ENCODE results near the gene TNNI2.
"Not testable (repeated sequence)": the region's sequence is repeated elsewhere in the genome, so short reads cannot be mapped to it uniquely, and the experiment has no call there.

TNNI2 gene

GRCh38 chr11:1867381-1867780 lies 28.6 kb downstream of the TNNI2 start:
- in situ Hi-C loops (cut with MboI; ENCODE audit: low pct_unique_long_range_greater_than_20kb, low sequenced_read_pairs), result no loop called here
- DNase-seq, result no peak

GRCh38 chr11:1868056-1868635 lies 29.4 kb downstream of the TNNI2 start:
- in situ Hi-C loops (cut with MboI; ENCODE audit: low pct_unique_long_range_greater_than_20kb, low sequenced_read_pairs), result no loop called here
- DNase-seq, result no peak

GRCh38 chr11:1868636-1869291 lies 30.0 kb downstream of the TNNI2 start:
- in situ Hi-C loops (cut with MboI; ENCODE audit: low pct_unique_long_range_greater_than_20kb, low sequenced_read_pairs), result no loop called here
- DNase-seq, result no peak

- in situ Hi-C loops (cut with MboI; ENCODE audit: low pct_unique_long_range_greater_than_20kb, low sequenced_read_pairs), result no loop called here
- DNase-seq, result no peak
Observed at GRCh38 chr11:1869427-1870325, 30.9 kb downstream of the TNNI2 start.

GRCh38 chr11:1870326-1870696 lies 31.5 kb downstream of the TNNI2 start:
- no peak for DNase-seq
- in situ Hi-C loops (cut with MboI; ENCODE audit: low pct_unique_long_range_greater_than_20kb, low sequenced_read_pairs), result no loop called here

- in situ Hi-C loops (cut with MboI; ENCODE audit: low pct_unique_long_range_greater_than_20kb, low sequenced_read_pairs), result no loop called here
- DNase-seq, result no peak
Observed at GRCh38 chr11:1870721-1871466, 32.1 kb downstream of the TNNI2 start.

- no peak for DNase-seq
- in situ Hi-C loops (cut with MboI; ENCODE audit: low pct_unique_long_range_greater_than_20kb, low sequenced_read_pairs), result no loop called here
Observed at GRCh38 chr11:1871531-1871930, 32.8 kb downstream of the TNNI2 start.

GRCh38 chr11:1872267-1872985 lies 33.6 kb downstream of the TNNI2 start:
- in situ Hi-C loops (cut with MboI; ENCODE audit: low pct_unique_long_range_greater_than_20kb, low sequenced_read_pairs), result no loop called here
- no peak for DNase-seq

- in situ Hi-C loops (cut with MboI; ENCODE audit: low pct_unique_long_range_greater_than_20kb, low sequenced_read_pairs), result no loop called here
- no peak for DNase-seq
Observed at GRCh38 chr11:1873048-1873812, 34.4 kb downstream of the TNNI2 start.

GRCh38 chr11:1873813-1874150 lies 35.0 kb downstream of the TNNI2 start:
- DNase-seq; in situ Hi-C loops (cut with MboI; ENCODE audit: low pct_unique_long_range_greater_than_20kb, low sequenced_read_pairs): not testable (repeated sequence)

GRCh38 chr11:1874441-1875092 lies 35.8 kb downstream of the TNNI2 start:
- in situ Hi-C loops (cut with MboI; ENCODE audit: low pct_unique_long_range_greater_than_20kb, low sequenced_read_pairs); DNase-seq: not testable (repeated sequence)

GRCh38 chr11:1875093-1875850 lies 36.5 kb downstream of the TNNI2 start:
- in situ Hi-C loops (cut with MboI; ENCODE audit: low pct_unique_long_range_greater_than_20kb, low sequenced_read_pairs), result no loop called here
- no peak for DNase-seq

- in situ Hi-C loops (cut with MboI; ENCODE audit: low pct_unique_long_range_greater_than_20kb, low sequenced_read_pairs); DNase-seq: not testable (repeated sequence)
Observed at GRCh38 chr11:1875851-1876301, 37.1 kb downstream of the TNNI2 start.

GRCh38 chr11:1876361-1877063 lies 37.7 kb downstream of the TNNI2 start:
- DNase-seq, result peak; percentile 39
- in situ Hi-C loops (cut with MboI; ENCODE audit: low pct_unique_long_range_greater_than_20kb, low sequenced_read_pairs), result no loop called here

- in situ Hi-C loops (cut with MboI; ENCODE audit: low pct_unique_long_range_greater_than_20kb, low sequenced_read_pairs), result no loop called here
- DNase-seq, result no peak
Observed at GRCh38 chr11:1877211-1878136, 38.7 kb downstream of the TNNI2 start.

Data from KBM-7 (cell line).